H1 (cell line): Measurements from ENCODE around the gene ZAR1. TPM values are rescaled to one million over a fixed set of nuclear protein-coding genes. Genes with fewer than 3 reads are reported as not detected.

Source experiments
- CTCF ChIA-PET: fragments of 300-600 bp; sonication (Branson Sonifier 250); formaldehyde crosslinking; loops from one replicate; lab custom pipeline; 2021; ENCODE audit not compliant: partially characterized antibody; lab: Charles Lee
- POLR2A ChIA-PET: fragments of 300-600 bp; sonication (Branson Sonifier 250); formaldehyde crosslinking; loops from one replicate; lab custom pipeline; 2021; ENCODE audit warnings: inconsistent platforms; ENCODE audit not compliant: partially characterized antibody; lab: Charles Lee
- DNase-seq, 2 experiments: peaks; one replicate each; pipeline versions ENCODE4 v3.0.0 to v3.0.0-alpha.2; 2010 to 2022; ENCODE audit warnings: low spot score in 2 of 2, low read depth in 1 of 2, mixed read lengths in 1 of 2
- FAIRE-seq: peaks from 2 replicates; lab custom pipeline; 2011; peaks lifted over from hg19 to GRCh38; lab: Jason Lieb, UNC
- H2AFZ ChIP-seq: 2 replicates; pipeline ENCODE4 v1.8.1; 2012; ENCODE audit warnings: low read length, inconsistent platforms
- H2AK5ac ChIP-seq: 2 replicates; pipeline ENCODE4 v1.6.1; 2013; ENCODE audit warnings: low read depth, low read length
- H2BK120ac ChIP-seq: replicated peaks from 2 replicates; pipeline ENCODE3; 2013; ENCODE audit warnings: low read depth, low read length, inconsistent platforms
- H2BK12ac ChIP-seq: 2 replicates; pipeline ENCODE4 v1.6.1; 2013; ENCODE audit warnings: low read depth, low read length
- H2BK15ac ChIP-seq: 2 replicates; pipeline ENCODE4 v1.6.1; 2013; ENCODE audit warnings: low read length
- H2BK20ac ChIP-seq: 2 replicates; pipeline ENCODE4 v1.6.1; 2013; ENCODE audit warnings: low read length
- H2BK5ac ChIP-seq: 2 replicates; pipeline ENCODE4 v1.6.1; 2013; ENCODE audit warnings: low read depth, low read length
- H3K14ac ChIP-seq: 2 replicates; pipeline ENCODE4 v1.6.1; 2013; ENCODE audit warnings: inconsistent platforms; ENCODE audit not compliant: insufficient read length
- H3K18ac ChIP-seq: 2 replicates; pipeline ENCODE4 v1.6.1; 2013; ENCODE audit warnings: low read length; ENCODE audit errors: extremely low read depth
- H3K23ac ChIP-seq: 2 replicates; pipeline ENCODE4 v1.6.1; 2013; ENCODE audit warnings: inconsistent platforms; ENCODE audit not compliant: insufficient read length
- H3K23me2 ChIP-seq: 2 replicates; pipeline ENCODE4 v1.6.1; 2013; ENCODE audit warnings: low read depth, low read length
- H3K27ac ChIP-seq: 2 replicates; pipeline ENCODE4 v1.6.1; 2011; ENCODE audit warnings: low read depth, low read length, inconsistent platforms
- H3K27me3 ChIP-seq, 4 experiments: replicated peaks in 1 of 4; 1 replicate in 1 of 4; 2 replicates in 3 of 4; pipeline versions ENCODE4 v1.6.1 to v1.8.1; 2011 to 2013; ENCODE audit warnings: low read length in 3 of 4, mild to moderate bottlenecking in 3 of 4, inconsistent platforms in 2 of 4, mixed read lengths in 2 of 4, moderate library complexity in 1 of 4; ENCODE audit not compliant: control insufficient read depth in 3 of 4, insufficient read depth in 3 of 4; ENCODE audit errors: extremely low read depth in 1 of 4
- H3K36me3 ChIP-seq, 4 experiments: 2 replicates each; pipeline versions ENCODE4 v1.6.1 to v1.8.1; 2011 to 2013; ENCODE audit warnings: mild to moderate bottlenecking in 4 of 4, low read length in 3 of 4, moderate library complexity in 2 of 4, control low read depth in 1 of 4, inconsistent platforms in 1 of 4; ENCODE audit not compliant: insufficient read depth in 4 of 4, control insufficient read depth in 2 of 4
- H3K4ac ChIP-seq: replicated peaks from 2 replicates; pipeline ENCODE3; 2013; ENCODE audit warnings: low read length, low read depth, mixed read lengths, inconsistent platforms; ENCODE audit not compliant: insufficient read length
- H3K4me1 ChIP-seq, 4 experiments: replicated peaks in 1 of 4; 1 replicate in 1 of 4; 2 replicates in 3 of 4; pipeline versions ENCODE4 v1.6.1 to v1.8.1; 2011 to 2013; ENCODE audit warnings: low read length in 3 of 4, inconsistent platforms in 2 of 4, mixed read lengths in 1 of 4; ENCODE audit not compliant: insufficient read depth in 4 of 4, control insufficient read depth in 3 of 4
- H3K4me2 ChIP-seq, 2 experiments: 2 replicates each; pipeline versions ENCODE4 v1.6.1 to v1.8.1; 2011 to 2013; ENCODE audit warnings: low read depth in 2 of 2, low read length in 2 of 2, control low read depth in 1 of 2, inconsistent platforms in 1 of 2, mild to moderate bottlenecking in 1 of 2; ENCODE audit not compliant: insufficient read depth in 1 of 2
- H3K4me3 ChIP-seq, 4 experiments: fragments of 200-600, 300-600 bp in 1 of 4; sonication (generic), shearing (Covaris generic), sonication (Bioruptor Twin) in 1 of 4; 2 replicates each; pipeline versions ENCODE4 v1.5.1 to v1.8.1; 2011 to 2016; ENCODE audit warnings: low read length in 4 of 4, low read depth in 3 of 4, control low read depth in 2 of 4, inconsistent platforms in 2 of 4, mild to moderate bottlenecking in 2 of 4, mixed read lengths in 1 of 4, moderate library complexity in 1 of 4; ENCODE audit not compliant: insufficient read depth in 2 of 4; ENCODE audit errors: extremely low read depth in 1 of 4
- H3K56ac ChIP-seq: replicated peaks from 2 replicates; pipeline ENCODE3; 2013; ENCODE audit warnings: low read depth, mild to moderate bottlenecking, mixed read lengths, low read length, inconsistent platforms; ENCODE audit not compliant: insufficient read length
- H3K79me1 ChIP-seq: 2 replicates; pipeline ENCODE4 v1.6.1; 2013; ENCODE audit warnings: low read depth, low read length, control low read depth
- H3K79me2 ChIP-seq, 2 experiments: 2 replicates each; pipeline versions ENCODE4 v1.6.1 to v1.8.1; 2012 to 2013; ENCODE audit warnings: low read length in 2 of 2, mild to moderate bottlenecking in 2 of 2, inconsistent platforms in 1 of 2; ENCODE audit not compliant: insufficient read depth in 2 of 2, control insufficient read depth in 1 of 2
- H3K9ac ChIP-seq, 4 experiments: replicated peaks in 1 of 4; 1 replicate in 1 of 4; 2 replicates in 3 of 4; pipeline versions ENCODE4 v1.6.1 to v1.8.1; 2011 to 2013; ENCODE audit warnings: low read depth in 3 of 4, low read length in 3 of 4, control low read depth in 2 of 4, mild to moderate bottlenecking in 2 of 4, moderate library complexity in 2 of 4, inconsistent platforms in 1 of 4; ENCODE audit errors: extremely low read depth in 1 of 4
- H3K9me3 ChIP-seq, 2 experiments: 2 replicates each; pipeline versions ENCODE4 v1.6.1 to v1.8.1; 2012 to 2013; ENCODE audit warnings: mild to moderate bottlenecking in 2 of 2, moderate library complexity in 2 of 2, control low read depth in 1 of 2, inconsistent platforms in 1 of 2, low read depth in 1 of 2, low read length in 1 of 2, mixed read lengths in 1 of 2; ENCODE audit not compliant: insufficient read depth in 2 of 2
- H4K20me1 ChIP-seq, 2 experiments: replicated peaks in 1 of 2; 2 replicates each; pipeline versions ENCODE3 to v1.8.1; 2011 to 2013; ENCODE audit warnings: inconsistent platforms in 2 of 2, low read length in 2 of 2, mild to moderate bottlenecking in 1 of 2; ENCODE audit not compliant: insufficient read depth in 2 of 2, control insufficient read depth in 1 of 2
- H4K5ac ChIP-seq: 2 replicates; pipeline ENCODE4 v1.6.1; 2013; ENCODE audit warnings: low read length, low read depth, mixed read lengths, inconsistent platforms; ENCODE audit not compliant: insufficient read length
- H4K8ac ChIP-seq: 2 replicates; pipeline ENCODE4 v1.8.0; 2013; ENCODE audit warnings: mild to moderate bottlenecking, moderate library complexity, low read length, inconsistent platforms; ENCODE audit not compliant: insufficient read depth; ENCODE audit errors: extremely low read depth
- H4K91ac ChIP-seq: replicated peaks from 2 replicates; pipeline ENCODE3; 2013; ENCODE audit warnings: low read length, mixed read lengths, inconsistent platforms; ENCODE audit not compliant: insufficient read length
- ATF3 ChIP-seq: IDR thresholded peaks from 2 replicates; pipeline ENCODE4 v1.6.1; 2011; ENCODE audit warnings: low read depth, mild to moderate bottlenecking, low read length; ENCODE audit not compliant: insufficient read depth
- BCL11A ChIP-seq, 2 experiments: IDR thresholded peaks; one replicate each; pipeline ENCODE4 v1.6.1; 2011; ENCODE audit warnings: low read depth in 2 of 2, low read length in 2 of 2, mild to moderate bottlenecking in 2 of 2
- BRCA1 ChIP-seq: IDR thresholded peaks from 2 replicates; pipeline ENCODE4 v1.6.1; 2012; ENCODE audit warnings: low read depth, low read length, improper control_type of control experiment
- CHD2 ChIP-seq: IDR thresholded peaks from 2 replicates; pipeline ENCODE4 v1.6.1; 2012; ENCODE audit warnings: low read length, improper control_type of control experiment
- EGR1 ChIP-seq: IDR thresholded peaks from 2 replicates; pipeline ENCODE4 v1.6.1; 2011; ENCODE audit warnings: low read depth, low read length, borderline replicate concordance
- EZH2 ChIP-seq: fragments of 200-600 bp; sonication (generic); IDR thresholded peaks from 2 replicates; pipeline ENCODE4 v1.7.1; 2012; ENCODE audit warnings: low read depth, mild to moderate bottlenecking, moderate library complexity, low read length, inconsistent platforms; ENCODE audit not compliant: severe bottlenecking
- GABPA ChIP-seq: IDR thresholded peaks from 2 replicates; pipeline ENCODE4 v1.6.1; 2011; ENCODE audit warnings: mild to moderate bottlenecking, low read length, moderate library complexity, borderline replicate concordance; ENCODE audit not compliant: insufficient read depth
- RAD21 ChIP-seq, 2 experiments: IDR thresholded peaks in 1 of 2; conservative IDR thresholded peaks in 1 of 2; 2 replicates each; pipeline ENCODE4 v1.6.1; 2011; ENCODE audit warnings: low read depth in 2 of 2, low read length in 2 of 2, improper control_type of control experiment in 1 of 2, inconsistent platforms in 1 of 2, mild to moderate bottlenecking in 1 of 2, moderate library complexity in 1 of 2
- RFX5 ChIP-seq: IDR thresholded peaks from 2 replicates; pipeline ENCODE4 v1.6.1; 2011; ENCODE audit warnings: low read depth, low read length, improper control_type of control experiment, borderline replicate concordance
- SAP30 ChIP-seq: fragments of 300-600 bp; sonication (generic); IDR thresholded peaks from 2 replicates; pipeline ENCODE4 v1.7.1; 2012; ENCODE audit warnings: low read length, moderate library complexity, mild to moderate bottlenecking, inconsistent platforms; ENCODE audit not compliant: insufficient read depth, insufficient replicate concordance
- SIX5 ChIP-seq: IDR thresholded peaks from 2 replicates; pipeline ENCODE4 v1.6.1; 2011; ENCODE audit warnings: mild to moderate bottlenecking, low read depth, low read length
- TAF7 ChIP-seq: optimal IDR thresholded peaks from 2 replicates; pipeline ENCODE3; 2011; ENCODE audit warnings: low read depth, mild to moderate bottlenecking, inconsistent platforms, low read length, moderate library complexity, borderline replicate concordance
- WGBS, 2 experiments: shearing (Covaris generic) in 1 of 2; methylation state at CpG; one replicate each; pipeline versions ENCODE4 v1.1.6 to v1.1.7; 2013 to 2015; ENCODE audit warnings: low lambda C conversion rate in 2 of 2, mixed read lengths in 2 of 2, inconsistent platforms in 1 of 2, low coverage in 1 of 2, missing lambda C conversion rate in 1 of 2; ENCODE audit not compliant: insufficient replicate concordance in 2 of 2, insufficient coverage in 1 of 2, insufficient read length in 1 of 2; ENCODE audit errors: extremely low coverage in 1 of 2, missing lambda C conversion rate in 1 of 2; 5-methylcytosine and 5-hydroxymethylcytosine counted together
- polyA plus RNA-seq, 7 experiments: library from polyadenylated mRNA; depleted of rRNA in 3 of 7; stranded (reverse) in 5 of 7; unstranded in 2 of 7; fragments of >200 nt in 5 of 7; fragments of 200-250 nt in 2 of 7; gene quantifications; 1 replicate in 5 of 7; 2 replicates in 1 of 7; 4 replicates in 1 of 7; pipeline versions ENCODE4 v1.2.1 to v1.2.3, GENCODE V29; 2011 to 2013; ENCODE audit warnings: missing spikeins in 2 of 7, mixed read lengths in 2 of 7
- total RNA-seq: library from RNA; stranded (reverse); fragmentation: NEBNext Ultra II Directional; extraction: Animal tissue kit (Norgen Biotek cat#: 25700); gene quantifications from 2 replicates; pipeline ENCODE4 v1.2.1, GENCODE V29; 2021

The ZAR1 gene
- total and polyA plus RNA-seq, 2 of the 8 experiments (the other 6 are each of a cell fraction or from before 2014, with no cell fraction given): 0.33 to 0.78 TPM

GRCh38 chr4:48446642-48447041, 43.4 kb upstream of the ZAR1 start:
- Histone ChIP-seq H4K20me1 (no peaks in the 10 kb centered on the region), H3K56ac (no peak overlapping the region), H2AK5ac (no peak overlapping the region), H3K4me3 (no peak overlapping the region), H2BK120ac (no peak overlapping the region), H2BK12ac (no peak overlapping the region), H2BK20ac (no peak overlapping the region), H4K91ac (no peak overlapping the region), H3K79me1 (no peaks in the 10 kb centered on the region), H2BK5ac (no peak overlapping the region), H3K18ac (no peak overlapping the region), H4K8ac (no peak overlapping the region), H3K79me2 (no peaks in the 10 kb centered on the region), H3K27me3 (no peaks in the 10 kb centered on the region), H3K36me3 (no peaks in the 10 kb centered on the region), H4K5ac (no peak overlapping the region), H3K4me1 (no peaks in the 10 kb centered on the region), H3K4me2 (no peak overlapping the region), H3K23me2 (no peaks in the 10 kb centered on the region), H3K27ac (no peak overlapping the region), H2AFZ (no peak overlapping the region), H3K23ac (no peak overlapping the region), H2BK15ac (no peak overlapping the region), H3K9me3 (no peaks in the 10 kb centered on the region), H3K4ac (no peak overlapping the region), H3K14ac (no peak overlapping the region), H3K9ac (no peak overlapping the region)
- WGBS, 2 experiments: 84% methylated on average over 1 of the region's 1 CpG; no CpG with 5 or more reads in 1 of the 2 experiments
- TF ChIP-seq EZH2 (no peak), ATF3 (no peak), RAD21 (IDR thresholded peaks at IDR 0.05 in 1 of 2, conservative IDR thresholded peaks at IDR 0.05 in 1 of 2; ENCODE audit: low read depth in 2 of 2, low read length in 2 of 2) (no peak), EGR1 (no peak), BRCA1 (no peak), SIX5 (no peak), CHD2 (no peak), TAF7 (no peak), BCL11A (IDR thresholded peaks at IDR 0.05; ENCODE audit: low read depth in 2 of 2, low read length in 2 of 2) (no peak), RFX5 (no peak), SAP30 (no peak), GABPA (no peak)
- DNase-seq (no peak), FAIRE-seq (no peak)
- POLR2A ChIA-PET: no interaction called here
- CTCF ChIA-PET: interaction anchor here (0.7 to 2.8 kb wide), 14 partner anchors 8 to 319 kb away, joined by 3 to 9 read pairs (median 3); no protein-coding TSS in a partner anchor
